ENCODE results near the gene SPEF1. TPM values are rescaled to one million over a fixed set of nuclear protein-coding genes. Genes with fewer than 3 reads are reported as not detected.
A peak's percentile ranks its signal among the peaks of the same experiment; 100 is the strongest.
"Not testable (repeated sequence)": the region's sequence is repeated elsewhere in the genome, so short reads cannot be mapped to it uniquely, and the experiment has no call there.

The SPEF1 gene
- total and polyA plus RNA-seq, 9 donors = 0.43 to 27.9 (median 1.0) TPM; not detected in 3

- H3K27ac ChIP-seq = peak overlapping the region; percentile 85 to 92
- 76% methylated on average over 25 of the region's 25 CpGs for WGBS, 3 donors
- peak overlapping the region; percentile 47 for H3K4me3 ChIP-seq
- no peaks in the 10 kb centered on the region for H3K27me3 ChIP-seq
- TF ChIP-seq POLR2A (IDR thresholded peaks at IDR 0.05) (no peak), EP300 (IDR thresholded peaks at IDR 0.05) (no peak), CTCF (IDR thresholded peaks at IDR 0.05) (no peak)
- no peaks in the 10 kb centered on the region for H3K36me3 ChIP-seq
- H3K4me1 ChIP-seq (ENCODE audit: insufficient read depth) = peaks cover 2% of the 10 kb centered on the region
- intact Hi-C loops (cut with DNase I) = no loop called here
- H3K9me3 ChIP-seq = no peaks in the 10 kb centered on the region
- DNase-seq = no peak
These were observed 13.6 kb upstream of the SPEF1 start for GRCh38 chr20:3794701-3795420.

GRCh38 chr20:3794168-3794567, 12.9 kb upstream of the SPEF1 start:
- H3K4me3 ChIP-seq; DNase-seq; H3K27me3 ChIP-seq; H3K36me3 ChIP-seq; H3K4me1 ChIP-seq (ENCODE audit: insufficient read depth); H3K9me3 ChIP-seq; intact Hi-C loops (cut with DNase I); H3K27ac ChIP-seq: not testable (repeated sequence)
- 59 to 88% (median 80%) methylated on average over 1 to 2 of the region's 3 CpGs for WGBS, 3 donors

- H3K27me3 ChIP-seq, H3K9me3 ChIP-seq, H3K27ac ChIP-seq, H3K4me3 ChIP-seq, H3K36me3 ChIP-seq: not testable (repeated sequence)
- H3K4me1 ChIP-seq (ENCODE audit: insufficient read depth) = peaks cover 13% of the 10 kb centered on the region
- DNase-seq = peak in 1 of 5 donors; percentile 4
- WGBS, 3 donors = 92 to 97% (median 95%) methylated on average over 4 of the region's 4 CpGs
- intact Hi-C loops (cut with DNase I) = loop anchor here in 1 of 4 donors (5.0 kb wide), 1 partner anchor 68 kb away; no protein-coding TSS in a partner anchor
These were observed 8.0 kb upstream of the SPEF1 start for GRCh38 chr20:3789201-3789600.

GRCh38 chr20:3788685-3789155, 7.5 kb upstream of the SPEF1 start:
- TF ChIP-seq CTCF (IDR thresholded peaks at IDR 0.05) = no peak
- TF ChIP-seq EP300 (IDR thresholded peaks at IDR 0.05) = no peak
- no peak for TF ChIP-seq POLR2A (IDR thresholded peaks at IDR 0.05)
- Histone ChIP-seq H3K9me3 (no peaks in the 10 kb centered on the region), H3K36me3 (no peaks in the 10 kb centered on the region), H3K4me3 (no peak overlapping the region), H3K27me3 (no peaks in the 10 kb centered on the region), H3K27ac (peak overlapping the region; percentile 19 to 54), H3K4me1 (ENCODE audit: insufficient read depth) (peaks cover 13% of the 10 kb centered on the region)
- DNase-seq = peak in 1 of 5 donors; percentile 28
- intact Hi-C loops (cut with DNase I) = loop anchor here in 1 of 4 donors (5.0 kb wide), 1 partner anchor 69 kb away; no protein-coding TSS in a partner anchor
- WGBS, 3 donors = 67 to 72% (median 69%) methylated on average over 4 of the region's 4 CpGs

GRCh38 chr20:3787324-3788014, 6.2 kb upstream of the SPEF1 start:
- peak in 1 of 5 donors; percentile 20 for DNase-seq
- Histone ChIP-seq H3K9me3 (no peaks in the 10 kb centered on the region), H3K36me3 (no peaks in the 10 kb centered on the region), H3K4me3 (peak overlapping the region; percentile 33), H3K27me3 (no peaks in the 10 kb centered on the region), H3K27ac (peak overlapping the region; percentile 54 to 60), H3K4me1 (ENCODE audit: insufficient read depth) (peaks cover 13% of the 10 kb centered on the region)
- intact Hi-C loops (cut with DNase I) = loop anchor here in 3 of 4 donors (2.0 to 5.0 kb wide), 3 partner anchors 31 to 70 kb away; partner anchors contain the start of gene AP5S1 (in 2 of the 3)
- WGBS, 3 donors = 64 to 73% (median 66%) methylated on average over 5 of the region's 5 CpGs
- TF ChIP-seq CTCF (IDR thresholded peaks at IDR 0.05) = no peak
- TF ChIP-seq EP300 (IDR thresholded peaks at IDR 0.05) = no peak
- no peak for TF ChIP-seq POLR2A (IDR thresholded peaks at IDR 0.05)
